HG03439 (cell line): ENCODE measurements around the gene NOA1.

ENCODE experiments used
- ATAC-seq: cut with Tn5 transposase; IDR thresholded peaks from one replicate; pipeline ENCODE4 v1.9.1; 2021; ENCODE audit warnings: mild to moderate bottlenecking, moderate library complexity; ENCODE audit not compliant: unreplicated experiment

NOA1 gene

GRCh38 chr4:56977321-56978012 lies at the start of gene NOA1:
TSS of gene NOA1 (minus strand) at chr4:56977606. CDS start at chr4:56977585, 21 bp downstream.
- ATAC-seq = peak; percentile 79

- ATAC-seq = no peak
Observed at GRCh38 chr4:57023104-57023503, 45.7 kb upstream of the NOA1 start.

DNA sequence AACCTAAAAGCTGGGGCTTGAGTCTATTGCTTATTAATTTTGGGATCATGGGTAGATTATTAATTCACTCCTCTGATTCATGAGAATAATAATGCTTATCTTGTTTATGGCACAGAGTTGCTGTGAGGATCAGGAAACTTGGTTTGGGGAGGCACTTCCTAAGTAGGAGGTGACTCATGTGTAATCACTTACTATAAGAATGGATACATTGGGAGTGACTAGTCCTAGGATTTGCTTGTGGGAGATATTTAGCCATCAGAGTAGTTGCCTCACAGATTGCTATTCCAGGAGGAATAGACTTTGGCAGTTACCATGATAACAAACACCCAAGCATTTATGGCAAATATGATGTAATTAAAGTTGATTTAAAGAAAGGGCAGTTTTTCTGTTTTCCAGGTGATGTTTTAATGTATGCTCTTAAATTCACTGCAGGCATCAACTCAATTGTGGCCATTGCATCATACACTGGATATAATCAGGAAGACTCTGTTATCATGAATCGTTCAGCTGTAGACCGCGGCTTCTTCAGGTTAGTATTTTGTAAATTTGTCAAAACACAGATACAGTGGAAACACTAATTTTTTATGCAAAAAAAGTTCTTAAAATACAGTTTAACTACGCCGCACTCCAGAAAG lies 43.2 kb upstream of the NOA1 start:
- ATAC-seq = no peak

- no peak for ATAC-seq
Observed at GRCh38 chr4:57018980-57019379, 41.6 kb upstream of the NOA1 start.

DNA sequence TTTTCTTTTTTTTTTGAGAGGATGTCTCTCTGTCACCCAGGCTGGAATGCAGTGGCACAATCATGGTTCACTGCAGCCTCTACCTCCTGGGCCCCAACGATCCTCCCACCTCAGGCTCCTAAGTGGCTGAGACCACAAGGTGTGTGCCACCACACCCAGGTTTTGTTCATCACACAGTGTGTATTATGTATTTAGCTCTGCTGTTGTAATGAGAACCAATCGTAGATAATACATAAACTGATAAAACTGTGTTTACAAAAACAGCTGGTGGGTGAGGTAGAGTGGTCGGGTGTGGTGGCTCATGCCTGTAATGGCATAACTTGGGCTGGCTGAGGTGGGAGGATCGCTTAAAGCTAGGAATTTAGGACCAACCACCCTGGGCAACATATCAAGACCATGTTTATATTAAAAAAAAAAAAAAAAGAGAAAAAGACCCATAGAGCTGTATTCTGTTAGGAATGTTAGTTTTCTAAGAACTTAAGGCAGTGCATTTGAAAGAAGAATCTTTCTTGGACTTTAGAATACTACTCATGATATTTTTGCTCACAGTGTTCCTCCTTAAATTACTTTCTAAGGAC lies 36.2 kb upstream of the NOA1 start:
- ATAC-seq = no peak

DNA sequence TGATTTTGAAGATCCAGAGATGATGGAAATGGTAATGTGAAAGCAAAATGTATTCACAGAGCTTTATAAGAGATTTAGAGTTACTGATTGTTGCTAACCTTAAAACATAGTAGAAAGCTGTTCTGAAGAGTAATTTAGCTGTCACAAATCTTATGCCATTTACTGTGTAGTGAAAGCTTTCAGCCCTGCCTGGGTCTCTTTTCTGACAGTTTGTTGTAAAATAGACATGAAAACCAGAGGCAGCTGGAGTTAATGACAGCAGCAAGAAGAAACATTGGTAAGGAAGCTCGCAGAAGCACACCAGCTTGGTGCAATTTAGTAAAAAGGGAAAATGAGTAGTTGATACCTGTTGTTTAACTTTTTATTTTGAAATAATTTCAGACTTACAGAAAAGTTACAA lies 22.3 kb upstream of the NOA1 start:
- no peak for ATAC-seq

- no peak for ATAC-seq
Observed at GRCh38 chr4:56995525-56995924, 18.1 kb upstream of the NOA1 start.

GRCh38 chr4:56990109-56990905 lies 12.9 kb upstream of the NOA1 start:
- no peak for ATAC-seq

GRCh38 chr4:56986952-56987351 lies 9.5 kb upstream of the NOA1 start:
- no peak for ATAC-seq

- ATAC-seq = no peak
Observed at GRCh38 chr4:56986192-56986591, 8.8 kb upstream of the NOA1 start.

DNA sequence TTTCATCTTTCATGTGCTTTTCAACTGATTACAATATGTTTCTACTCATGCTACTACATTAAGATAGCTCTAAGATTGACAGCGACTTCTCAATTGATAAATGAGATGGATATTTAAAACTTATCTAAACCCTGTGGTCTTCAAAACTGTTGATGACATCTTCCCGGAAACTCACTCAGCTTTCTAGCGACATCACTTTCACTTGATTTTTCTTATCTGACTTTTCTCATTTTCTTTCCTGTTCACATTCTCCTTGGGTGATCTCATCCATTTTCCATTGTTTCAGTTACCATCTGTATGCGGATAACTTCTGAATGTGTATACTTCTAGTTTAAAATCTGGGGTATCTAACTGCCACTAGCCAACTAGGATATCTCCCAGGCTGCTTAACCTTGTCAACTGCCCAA lies 4.4 kb upstream of the NOA1 start:
- ATAC-seq = no peak

DNA sequence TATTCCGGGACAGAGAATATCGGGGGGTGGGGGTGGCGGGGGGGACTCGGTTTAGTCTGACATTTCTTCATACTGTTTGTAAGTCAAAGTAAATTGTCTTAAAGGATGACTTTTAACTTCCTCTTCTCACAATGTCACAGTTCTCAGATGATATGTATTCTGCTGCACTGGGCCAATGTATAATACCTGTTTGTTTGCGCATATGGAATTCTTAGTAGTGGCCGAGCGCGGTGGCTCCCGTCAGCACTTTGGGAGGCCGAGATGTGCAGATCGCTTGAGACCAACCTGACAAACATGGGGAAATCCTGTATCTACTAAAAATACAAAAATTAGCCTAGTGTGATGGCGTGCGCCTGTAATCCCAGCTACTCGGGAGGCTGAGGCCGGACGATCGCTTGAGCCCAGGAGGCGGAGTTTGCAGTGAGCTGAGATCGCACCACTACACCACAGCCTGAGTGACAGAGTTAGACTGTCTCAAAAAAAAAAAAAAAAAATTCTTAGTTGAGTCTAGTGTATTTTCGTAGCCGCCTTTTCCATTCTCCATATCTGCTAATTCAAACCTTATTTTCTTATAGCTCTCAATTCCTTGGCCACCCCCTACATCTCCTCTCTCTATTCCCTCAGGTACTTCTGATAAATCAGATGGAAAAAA lies 2.1 kb upstream of the NOA1 start:
- ATAC-seq = no peak

GRCh38 chr4:56978750-56979303 lies 1.4 kb upstream of the NOA1 start, which contains the start of gene POLR2B:
TSS of gene POLR2B (plus strand) at chr4:56978896. CDS start at chr4:56978986, 90 bp downstream.
- ATAC-seq = peak; percentile 58

GRCh38 chr4:56976837-56977320 lies 527 bp downstream of the NOA1 start:
- peak; percentile 31 for ATAC-seq

- ATAC-seq = no peak
Observed at GRCh38 chr4:56976283-56976836, 1.0 kb downstream of the NOA1 start.

- no peak for ATAC-seq
Observed at GRCh38 chr4:56973336-56973735, 4.1 kb downstream of the NOA1 start.

DNA sequence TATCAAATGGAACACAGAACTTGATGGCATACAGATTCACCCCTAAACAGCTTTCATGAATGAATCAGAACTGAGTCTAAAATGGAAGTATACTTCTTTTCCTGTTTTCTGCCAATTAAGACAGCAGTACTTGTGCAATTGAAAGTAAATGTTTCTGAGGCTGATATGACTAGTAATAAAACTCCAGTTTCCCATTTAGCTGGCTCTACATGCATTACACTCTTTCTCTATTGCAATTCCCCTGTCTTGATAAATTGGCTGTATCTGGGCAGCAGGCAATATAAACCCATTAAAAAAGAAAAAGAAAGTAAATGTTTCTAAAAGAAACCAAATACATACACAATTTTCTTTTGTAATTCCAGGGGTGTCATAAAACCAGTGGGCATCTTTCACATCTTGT lies 4.6 kb downstream of the NOA1 start:
- ATAC-seq = no peak

GRCh38 chr4:56972389-56972788 lies 5.0 kb downstream of the NOA1 start:
- ATAC-seq = no peak

GRCh38 chr4:56971383-56971782 lies 6.0 kb downstream of the NOA1 start:
- no peak for ATAC-seq

GRCh38 chr4:56961107-56961500 lies 16.3 kb downstream of the NOA1 start:
- no peak for ATAC-seq
